HUES48 (cell line): ENCODE results near the gene TMEM9B.

Experiments used
- H3K27ac ChIP-seq: one replicate; pipeline ENCODE4 v1.7.0; 2013; ENCODE audit warnings: low read depth, low read length, inconsistent platforms
- H3K27me3 ChIP-seq: 2 replicates; pipeline ENCODE4 v1.6.1; 2013; ENCODE audit warnings: mild to moderate bottlenecking, low read length; ENCODE audit not compliant: control insufficient read depth, insufficient read depth
- H3K36me3 ChIP-seq: 2 replicates; pipeline ENCODE4 v1.6.1; 2013; ENCODE audit warnings: low read length; ENCODE audit not compliant: control insufficient read depth, insufficient read depth
- H3K4me1 ChIP-seq: 2 replicates; pipeline ENCODE4 v1.6.1; 2013; ENCODE audit warnings: mild to moderate bottlenecking, low read length; ENCODE audit not compliant: control insufficient read depth, insufficient read depth
- H3K4me3 ChIP-seq: 2 replicates; pipeline ENCODE4 v1.5.1; 2013; ENCODE audit warnings: mild to moderate bottlenecking, low read depth, low read length
- H3K9ac ChIP-seq: 2 replicates; pipeline ENCODE4 v1.6.1; 2013; ENCODE audit warnings: mild to moderate bottlenecking, low read depth, low read length, moderate library complexity
- H3K9me3 ChIP-seq: 2 replicates; pipeline ENCODE4 v1.6.1; 2013; ENCODE audit warnings: low read length; ENCODE audit not compliant: control insufficient read depth, insufficient read depth

The TMEM9B gene

DNA sequence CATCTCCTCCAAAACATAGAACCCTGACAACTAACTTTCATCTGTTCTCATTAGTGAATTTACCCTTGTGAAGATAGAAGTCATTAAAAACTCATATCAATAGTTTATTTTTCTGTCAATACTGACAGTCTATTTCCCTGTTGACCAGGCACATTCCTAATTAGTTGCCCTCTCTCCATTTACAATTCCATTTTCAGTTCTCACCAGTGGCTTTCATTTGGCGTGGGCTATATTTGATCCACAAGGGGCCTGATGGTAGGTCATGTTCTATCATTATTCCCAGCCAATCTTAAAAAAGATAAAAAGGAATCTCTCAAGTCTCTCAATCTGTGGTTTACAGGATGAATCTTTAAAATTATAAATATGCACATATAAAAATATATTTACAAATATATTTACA lies 57.1 kb downstream of the TMEM9B start:
- H3K9me3 ChIP-seq: no peaks in the 10 kb centered on the region
- H3K36me3 ChIP-seq: no peaks in the 10 kb centered on the region
- no peak overlapping the region for H3K9ac ChIP-seq
- peaks cover 7% of the 10 kb centered on the region for H3K4me1 ChIP-seq
- H3K27me3 ChIP-seq: peaks cover 17% of the 10 kb centered on the region
- no peak overlapping the region for H3K4me3 ChIP-seq
- no peak overlapping the region for H3K27ac ChIP-seq

GRCh38 chr11:8905528-8906165 lies 58.6 kb downstream of the TMEM9B start:
- Histone ChIP-seq H3K4me3 (no peak overlapping the region), H3K27me3 (peaks cover 17% of the 10 kb centered on the region), H3K36me3 (no peaks in the 10 kb centered on the region), H3K4me1 (peaks cover 6% of the 10 kb centered on the region; the same call in 1 of the 2 replicates), H3K9ac (no peak overlapping the region), H3K9me3 (no peaks in the 10 kb centered on the region), H3K27ac (no peak overlapping the region)

DNA sequence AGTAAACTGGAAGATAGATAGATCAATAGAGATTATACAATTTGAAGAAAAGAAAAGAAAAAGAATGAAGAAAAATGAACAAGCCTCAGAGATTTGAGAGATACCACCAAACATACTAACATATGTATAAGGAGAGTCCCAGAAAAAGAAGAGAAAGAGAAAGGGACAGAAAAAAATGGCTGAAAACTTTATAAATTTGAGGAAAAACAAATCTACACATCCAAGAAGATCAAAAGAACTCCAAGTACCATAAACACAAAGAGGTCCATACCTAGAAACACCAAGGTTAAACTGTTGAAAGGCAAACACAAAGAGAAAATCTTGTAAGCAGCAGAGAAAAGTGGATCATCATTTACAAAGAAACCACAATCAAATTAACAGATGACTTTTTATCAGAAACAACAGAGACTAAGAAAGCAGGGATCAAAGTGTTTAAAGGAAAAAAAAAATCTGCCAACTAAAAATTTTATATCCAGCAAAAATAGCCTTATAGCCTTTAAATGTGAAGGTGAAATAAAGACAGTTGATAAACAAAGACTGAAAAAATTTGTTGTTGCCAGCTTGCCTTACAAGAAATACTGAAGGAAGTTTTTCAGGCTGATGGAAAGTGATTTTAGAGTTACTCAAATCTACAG lies 65.0 kb downstream of the TMEM9B start:
- Histone ChIP-seq H3K27me3 (no peaks in the 10 kb centered on the region), H3K36me3 (no peaks in the 10 kb centered on the region), H3K9me3 (peaks cover 7% of the 10 kb centered on the region; the same call in 1 of the 2 replicates), H3K9ac (no peak overlapping the region), H3K4me1 (no peaks in the 10 kb centered on the region), H3K4me3 (no peak overlapping the region), H3K27ac (no peak overlapping the region)
